ENCODE data around the gene SOX6. TPM values are rescaled to one million over a fixed set of nuclear protein-coding genes. Genes with fewer than 3 reads are reported as not detected.

SOX6 gene
- total RNA-seq, 4 donors from 2014 or later, result 5.7 to 23.8 (median 18.4) TPM

DNA sequence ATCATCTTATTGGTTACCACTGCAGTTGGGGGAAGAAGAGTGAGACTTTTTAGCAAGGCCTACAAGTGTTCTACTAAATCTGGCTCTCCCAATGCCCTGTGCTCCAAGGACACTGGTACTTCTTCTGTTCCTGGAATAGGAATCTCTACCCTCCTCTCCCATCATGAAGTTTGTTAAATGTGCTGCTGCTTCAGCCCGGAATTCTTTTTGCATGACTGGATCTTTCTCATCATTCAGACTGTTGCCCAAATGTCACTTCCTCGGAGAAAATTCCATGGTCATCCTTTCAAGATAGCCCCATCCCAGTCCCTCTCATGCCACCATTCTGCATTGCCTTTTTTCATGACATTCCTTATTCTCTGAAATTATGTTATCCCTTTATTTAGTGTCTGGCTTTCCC, 400.8 kb downstream of the SOX6 start:
- Histone ChIP-seq H3K9me3 (no peaks in the 10 kb centered on the region), H3K4me1 (no peaks in the 10 kb centered on the region), H3K27me3 (no peaks in the 10 kb centered on the region), H3K27ac (no peak overlapping the region), H3K4me3 (no peak overlapping the region), H3K36me3 (no peaks in the 10 kb centered on the region)
- WGBS, 2 donors, result 43 to 87% methylated on average over 2 of the region's 2 CpGs
- no peak for DNase-seq (ENCODE audit: low spot score in 2 of 2)
- TF ChIP-seq, protein P1, sequence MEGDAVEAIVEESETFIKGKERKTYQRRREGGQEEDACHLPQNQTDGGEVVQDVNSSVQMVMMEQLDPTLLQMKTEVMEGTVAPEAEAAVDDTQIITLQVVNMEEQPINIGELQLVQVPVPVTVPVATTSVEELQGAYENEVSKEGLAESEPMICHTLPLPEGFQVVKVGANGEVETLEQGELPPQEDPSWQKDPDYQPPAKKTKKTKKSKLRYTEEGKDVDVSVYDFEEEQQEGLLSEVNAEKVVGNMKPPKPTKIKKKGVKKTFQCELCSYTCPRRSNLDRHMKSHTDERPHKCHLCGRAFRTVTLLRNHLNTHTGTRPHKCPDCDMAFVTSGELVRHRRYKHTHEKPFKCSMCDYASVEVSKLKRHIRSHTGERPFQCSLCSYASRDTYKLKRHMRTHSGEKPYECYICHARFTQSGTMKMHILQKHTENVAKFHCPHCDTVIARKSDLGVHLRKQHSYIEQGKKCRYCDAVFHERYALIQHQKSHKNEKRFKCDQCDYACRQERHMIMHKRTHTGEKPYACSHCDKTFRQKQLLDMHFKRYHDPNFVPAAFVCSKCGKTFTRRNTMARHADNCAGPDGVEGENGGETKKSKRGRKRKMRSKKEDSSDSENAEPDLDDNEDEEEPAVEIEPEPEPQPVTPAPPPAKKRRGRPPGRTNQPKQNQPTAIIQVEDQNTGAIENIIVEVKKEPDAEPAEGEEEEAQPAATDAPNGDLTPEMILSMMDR (IDR thresholded peaks at IDR 0.05), result no peak
- TF ChIP-seq POLR2A (IDR thresholded peaks at IDR 0.05) (no peak), EP300 (IDR thresholded peaks at IDR 0.05) (no peak)

DNA sequence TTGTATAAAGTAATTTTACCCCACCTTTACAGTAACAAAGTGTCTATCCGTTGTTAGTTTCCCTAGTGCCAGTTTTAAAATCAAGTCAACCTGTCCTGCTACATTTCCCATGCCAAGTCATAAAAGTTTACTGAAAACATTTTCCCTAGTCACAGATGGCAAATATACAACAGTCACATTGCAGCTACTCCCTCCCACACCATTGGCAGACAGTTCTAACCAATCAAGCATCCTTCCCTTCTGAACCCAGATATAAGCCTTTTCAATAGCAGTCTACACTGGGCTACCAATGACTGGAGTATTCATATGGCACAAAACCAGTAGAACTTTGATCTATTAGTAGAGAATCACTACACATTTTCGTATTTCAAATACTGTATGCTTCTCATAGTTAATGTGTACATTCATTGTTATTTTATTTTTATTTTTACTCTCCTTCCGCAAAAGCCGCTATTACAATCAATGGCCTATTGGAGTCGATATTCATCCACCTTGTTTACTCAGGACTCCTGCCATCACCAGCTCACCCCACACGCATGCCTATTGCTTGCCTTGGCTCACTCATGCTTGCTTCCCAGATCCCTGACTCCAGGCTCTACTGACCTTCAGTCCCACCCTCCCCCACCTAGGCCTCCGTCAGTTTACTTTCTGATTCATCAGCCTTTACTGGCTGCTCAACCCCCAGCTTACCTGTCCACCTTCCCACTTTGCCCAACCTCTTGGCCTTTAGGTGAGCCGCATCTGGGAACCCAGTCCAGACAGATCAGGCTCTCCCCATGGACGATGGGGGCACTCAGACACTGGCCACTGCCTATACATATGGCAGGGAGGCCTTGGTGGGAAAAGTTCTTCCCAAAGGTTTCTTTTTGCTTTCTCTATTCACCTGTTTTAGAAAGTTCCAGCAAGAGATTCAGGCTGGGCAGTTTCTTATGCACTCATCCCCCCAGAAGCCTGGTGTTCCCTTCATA, 408.4 kb downstream of the SOX6 start:
- Histone ChIP-seq H3K4me3 (no peak overlapping the region), H3K27ac (no peak overlapping the region), H3K36me3 (no peaks in the 10 kb centered on the region), H3K27me3 (no peaks in the 10 kb centered on the region), H3K9me3 (peaks cover 0 to 23% (median 4%) of the 10 kb centered on the region in 4 donors), H3K4me1 (no peaks in the 10 kb centered on the region)
- no peak for DNase-seq (ENCODE audit: low spot score in 2 of 2)
- WGBS, 2 donors, result 94% methylated on average over 9 of the region's 9 CpGs
- TF ChIP-seq EP300 (IDR thresholded peaks at IDR 0.05) (no peak), POLR2A (IDR thresholded peaks at IDR 0.05) (no peak)
- TF ChIP-seq, protein P1 (IDR thresholded peaks at IDR 0.05), result no peak

- TF ChIP-seq, protein P1 (IDR thresholded peaks at IDR 0.05), result no peak
- no peak for TF ChIP-seq EP300 (IDR thresholded peaks at IDR 0.05)
- no peak for TF ChIP-seq POLR2A (IDR thresholded peaks at IDR 0.05)
- peaks cover 0 to 7% (median 0%) of the 10 kb centered on the region in 4 donors for H3K4me1 ChIP-seq
- no peaks in the 10 kb centered on the region for H3K36me3 ChIP-seq
- H3K4me3 ChIP-seq, result no peak overlapping the region
- no peaks in the 10 kb centered on the region for H3K27me3 ChIP-seq
- peaks cover 0 to 23% (median 4%) of the 10 kb centered on the region in 4 donors for H3K9me3 ChIP-seq
- 95 to 100% methylated on average over 1 of the region's 1 CpG for WGBS, 2 donors
- H3K27ac ChIP-seq, result no peak overlapping the region
- DNase-seq (ENCODE audit: low spot score in 2 of 2), result no peak
Measured at GRCh38 chr11:15945726-15946125, 410.6 kb downstream of the SOX6 start.

DNA sequence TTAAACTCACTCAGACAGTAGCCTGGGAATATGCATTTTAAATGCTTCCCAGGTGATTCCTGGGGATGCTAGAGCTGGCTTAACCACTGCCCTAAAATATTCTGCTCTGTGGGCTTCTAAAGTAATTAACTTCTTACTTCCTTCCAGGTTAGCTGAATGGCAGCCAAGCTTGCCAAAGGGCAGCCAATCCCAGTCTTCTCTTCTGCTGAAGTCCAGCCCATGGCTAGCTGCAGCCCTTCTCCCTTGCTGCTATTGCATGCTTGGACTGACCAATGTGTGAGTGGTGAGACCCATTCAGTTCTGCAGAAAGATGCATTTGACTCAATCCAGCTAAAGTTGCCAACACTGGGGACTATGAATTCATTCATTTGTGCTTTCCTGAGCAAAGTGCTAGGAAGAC, 411.9 kb downstream of the SOX6 start:
- H3K9me3 ChIP-seq, result peaks cover 0 to 23% (median 4%) of the 10 kb centered on the region in 4 donors
- H3K27ac ChIP-seq, result no peak overlapping the region
- no peak for DNase-seq (ENCODE audit: low spot score in 2 of 2)
- H3K36me3 ChIP-seq, result no peaks in the 10 kb centered on the region
- no peak overlapping the region for H3K4me3 ChIP-seq
- no peaks in the 10 kb centered on the region for H3K27me3 ChIP-seq
- H3K4me1 ChIP-seq, result peaks cover 0 to 8% (median 0%) of the 10 kb centered on the region in 4 donors
- TF ChIP-seq POLR2A (IDR thresholded peaks at IDR 0.05) (no peak), EP300 (IDR thresholded peaks at IDR 0.05) (no peak)
- TF ChIP-seq, protein P1 (IDR thresholded peaks at IDR 0.05), result no peak
